Hematopoietic multipotent progenitor cell (in vitro differentiated cells): ENCODE data around the gene RASSF1. TPM values are rescaled to one million over a fixed set of nuclear protein-coding genes. Genes with fewer than 3 reads are reported as not detected.

ENCODE experiments used
- DNase-seq, 3 donors: peaks; one replicate each; pipeline ENCODE4 v3.0.0-alpha.2; 2011 to 2015; ENCODE audit warnings: low read depth in 2 of 3, low spot score in 2 of 3
- total RNA-seq: library from RNA; depleted of rRNA; stranded (reverse); fragments of >200 nt; gene quantifications from one replicate; pipeline ENCODE4 v1.2.3, GENCODE V29; 2012

RASSF1 gene
- total RNA-seq, 1 donor: 217 TPM

DNA sequence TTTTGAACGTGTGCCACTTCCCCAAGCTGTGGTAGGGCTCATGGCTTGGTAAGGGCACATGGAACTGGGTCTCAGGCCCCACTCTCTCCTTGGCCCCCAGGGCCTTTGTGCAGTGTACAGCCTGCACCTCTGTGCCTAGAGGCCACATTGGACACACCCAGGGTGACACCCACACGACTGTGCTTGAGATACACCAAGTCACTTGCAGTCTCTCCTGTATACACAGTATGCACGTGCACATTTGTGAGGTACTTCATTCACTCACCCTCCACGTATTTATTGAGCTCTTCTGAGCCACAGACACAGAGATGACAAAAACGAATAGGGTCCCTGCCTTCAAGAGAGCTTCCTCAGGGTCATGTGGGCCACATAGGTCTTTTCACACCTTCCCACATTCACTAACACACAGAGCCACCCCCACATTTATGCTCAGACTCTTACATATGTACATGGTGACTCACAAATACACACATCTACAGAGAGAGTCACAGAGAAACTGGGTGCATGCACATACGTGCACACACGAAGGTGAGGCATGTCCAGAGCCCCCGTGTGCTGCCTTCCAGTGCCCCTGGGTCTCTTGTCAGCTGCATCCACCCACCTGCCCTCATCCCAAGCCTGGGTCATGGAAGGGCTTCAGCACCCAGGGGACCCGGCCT, 28.5 kb upstream of the RASSF1 start:
- no peak for DNase-seq

DNA sequence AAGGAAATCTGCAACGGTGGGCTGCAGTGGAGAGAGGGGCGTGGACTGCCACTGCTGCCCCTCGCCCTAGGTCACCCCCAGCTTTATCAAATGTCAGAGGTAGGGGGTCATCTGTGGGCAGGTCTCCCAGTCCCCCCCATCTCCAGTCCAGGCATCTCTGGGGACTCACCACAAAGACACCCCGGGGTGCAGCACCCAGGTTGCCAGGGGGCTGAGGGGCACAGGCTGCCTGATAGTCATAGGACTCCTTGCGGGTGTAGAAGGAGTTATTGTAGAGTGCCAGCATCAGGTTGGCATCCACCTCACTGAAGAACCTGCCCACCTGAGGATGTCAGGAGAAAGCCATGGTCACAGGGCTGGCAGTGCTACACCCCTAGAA, 25.2 kb upstream of the RASSF1 start:
- no peak for DNase-seq

DNA sequence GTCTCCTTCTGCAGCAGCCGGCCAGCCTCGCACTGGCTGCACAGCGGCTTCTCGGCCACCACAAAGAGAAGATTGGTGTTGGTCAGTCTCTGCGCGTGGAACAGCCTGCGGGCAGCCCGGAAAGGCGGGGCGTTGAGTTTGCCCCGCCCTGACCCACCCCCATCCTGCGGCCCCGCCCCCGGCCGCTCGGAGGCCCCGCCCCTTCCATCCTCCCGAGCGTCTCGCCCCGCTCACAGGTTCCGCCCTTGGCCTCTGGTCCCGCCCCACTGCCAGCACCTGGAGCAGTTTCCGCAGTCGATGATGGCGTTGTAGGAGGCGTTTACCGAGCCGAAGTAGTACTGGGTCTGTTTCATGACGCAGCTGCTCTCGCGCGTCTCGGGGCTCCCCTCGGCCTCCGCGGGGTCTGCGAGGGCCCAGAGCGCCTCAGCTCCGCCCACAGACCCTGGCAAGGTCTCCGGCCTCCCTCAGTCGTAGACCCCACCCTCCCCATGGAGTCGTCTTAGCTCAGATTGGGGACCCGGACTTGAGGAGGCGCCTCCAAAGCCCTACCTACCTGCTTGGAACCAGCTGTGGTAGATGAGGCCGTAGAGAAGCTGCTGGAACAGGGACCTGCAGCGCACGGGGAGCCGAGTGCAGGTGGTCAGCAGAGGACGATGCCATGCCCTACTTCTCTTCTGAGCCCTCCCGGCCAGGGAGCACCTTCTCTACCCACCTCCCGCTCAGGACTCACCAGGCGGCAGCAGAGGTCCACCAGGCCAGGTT, 24.6 kb upstream of the RASSF1 start:
- DNase-seq: peak; percentile 83 to 96 (median 90)

DNA sequence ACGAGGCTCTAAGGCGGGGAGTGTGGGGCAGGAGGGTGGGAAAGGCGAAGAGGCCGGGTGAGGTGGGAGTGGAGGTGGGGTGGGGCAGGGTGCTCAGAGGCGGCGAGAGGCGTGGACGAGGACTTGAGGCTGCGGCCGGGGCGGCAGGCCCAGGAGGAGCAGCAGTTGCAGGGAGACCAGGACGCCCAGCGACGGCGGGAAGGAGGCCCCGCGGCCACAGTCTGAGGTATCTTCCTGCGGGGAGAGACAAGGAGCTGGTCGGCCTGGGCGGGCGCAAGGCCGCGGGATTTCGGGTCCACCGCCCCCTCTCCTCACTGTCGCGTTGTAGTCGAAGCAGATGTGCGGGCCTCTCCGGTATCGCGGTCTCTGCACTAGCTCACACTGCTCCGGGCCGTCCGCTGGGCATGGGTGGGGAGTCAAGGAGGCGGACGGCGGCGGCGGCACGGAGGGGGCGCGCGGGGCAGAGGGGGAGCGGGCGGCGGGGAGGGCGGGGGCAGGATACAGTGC, 24.0 kb upstream of the RASSF1 start:
- DNase-seq: peak in 1 of 3 donors; percentile 41

DNA sequence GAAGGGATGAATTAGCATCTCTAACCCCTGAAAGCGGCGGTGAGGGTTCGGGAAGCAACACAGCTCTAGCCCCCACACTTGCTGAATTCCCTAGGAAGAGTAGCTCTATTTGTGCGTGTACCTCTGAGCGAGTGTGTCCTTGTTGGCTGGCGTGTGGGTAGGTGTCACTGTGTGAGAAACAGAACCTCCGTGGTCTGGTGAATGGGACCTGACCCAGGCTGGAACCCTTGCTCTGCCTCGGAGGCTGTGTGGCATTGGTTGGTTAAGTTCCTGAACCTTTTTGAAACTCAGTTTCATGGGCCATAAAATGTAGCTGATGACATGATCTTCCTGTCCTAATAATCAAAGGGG, 19.1 kb upstream of the RASSF1 start:
- no peak for DNase-seq

DNA sequence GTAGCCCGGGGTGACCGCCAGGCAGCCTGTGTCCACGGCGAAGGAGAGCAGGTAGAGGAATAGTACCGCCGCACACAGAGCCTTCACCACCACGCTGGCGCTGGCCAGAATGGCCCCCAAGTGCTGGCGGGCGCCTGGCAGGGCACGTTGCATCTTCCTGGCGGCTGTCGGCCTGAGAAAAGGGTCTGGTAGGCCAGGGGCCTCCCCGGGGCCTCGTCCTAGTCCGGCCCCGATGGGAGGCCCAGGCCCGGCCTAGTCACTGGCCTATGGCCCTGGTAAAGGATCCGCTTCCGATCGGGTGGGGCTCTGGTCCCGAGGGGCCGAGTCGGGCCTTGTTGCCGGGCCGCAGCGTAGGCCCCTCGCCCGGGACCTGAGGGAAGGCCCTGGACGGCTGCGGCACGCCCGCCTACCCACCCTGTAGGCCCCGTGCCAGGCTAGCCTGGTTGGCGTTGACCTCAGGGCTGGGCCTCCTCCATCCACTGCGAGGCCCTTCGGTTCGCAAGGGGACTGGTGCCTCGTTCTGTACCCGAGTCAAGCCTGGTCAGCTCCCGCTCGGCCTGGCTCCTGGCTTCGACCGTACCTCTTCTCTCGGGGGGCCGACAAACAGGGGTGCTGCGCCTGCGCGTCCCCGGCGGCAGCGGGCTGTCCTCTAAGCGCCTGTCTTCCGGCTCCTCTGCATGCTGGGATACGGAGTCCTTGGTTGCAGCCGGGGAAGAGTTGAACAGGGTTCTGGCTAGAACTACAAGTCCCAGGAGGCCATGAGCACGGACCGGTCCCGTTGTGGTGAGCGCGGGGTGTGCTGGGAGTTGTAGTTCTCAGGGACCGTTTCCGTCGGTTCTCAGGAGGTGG, 18.5 kb upstream of the RASSF1 start, which contains the start of gene TMEM115:
TMEM115 (minus strand) TSS at position 611 of the 849 bp plus-strand sequence; CDS start at position 153, 458 bp downstream.
- DNase-seq: peak; percentile 77 to 97 (median 95)

DNA sequence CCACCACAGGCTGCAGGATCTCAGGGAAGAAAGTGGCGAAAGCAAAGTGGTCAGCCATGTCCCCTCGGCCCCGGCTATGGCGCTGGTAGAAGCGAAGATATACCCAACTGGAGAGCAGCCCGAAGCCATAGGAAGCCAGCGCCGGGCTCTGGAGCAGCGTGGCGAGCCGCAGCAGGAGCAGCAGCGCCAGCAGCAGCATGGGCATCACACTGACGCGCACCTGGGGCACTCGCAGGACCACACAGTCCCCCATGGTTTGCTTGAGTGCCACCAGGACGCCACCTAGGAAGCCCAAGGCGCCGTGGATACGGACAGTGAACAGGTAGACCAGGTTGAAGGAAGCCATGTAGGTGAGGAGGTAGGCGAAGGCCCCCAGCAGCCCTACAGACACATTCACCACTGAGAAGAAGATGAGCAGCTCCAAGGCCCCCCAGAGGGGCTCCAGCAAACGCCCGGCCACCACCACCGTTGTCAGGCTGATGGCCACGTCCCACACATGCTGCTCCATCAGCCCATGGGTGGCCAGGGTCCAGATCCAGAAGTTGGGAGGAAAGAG, 17.8 kb upstream of the RASSF1 start:
- no peak for DNase-seq

DNA sequence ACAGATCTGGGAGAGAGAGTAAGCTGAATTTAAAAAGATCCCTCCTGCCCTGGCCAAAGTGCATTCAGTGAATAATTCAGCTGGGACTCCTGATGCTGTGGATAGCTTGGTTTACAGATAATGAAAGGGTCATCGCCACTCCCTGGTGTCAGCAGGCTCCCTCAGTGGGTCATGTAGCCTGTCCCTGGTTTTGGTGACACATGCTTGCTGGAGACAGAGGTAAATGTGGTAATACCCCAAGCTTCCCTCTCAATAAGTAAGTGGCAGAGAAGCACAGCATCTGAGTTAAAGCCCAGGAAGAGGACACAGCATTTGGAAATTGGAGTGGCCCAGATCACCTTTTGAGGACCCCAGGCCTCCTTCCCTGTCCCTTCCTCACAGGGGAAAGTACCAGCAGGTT, 16.8 kb upstream of the RASSF1 start:
- DNase-seq: no peak

DNA sequence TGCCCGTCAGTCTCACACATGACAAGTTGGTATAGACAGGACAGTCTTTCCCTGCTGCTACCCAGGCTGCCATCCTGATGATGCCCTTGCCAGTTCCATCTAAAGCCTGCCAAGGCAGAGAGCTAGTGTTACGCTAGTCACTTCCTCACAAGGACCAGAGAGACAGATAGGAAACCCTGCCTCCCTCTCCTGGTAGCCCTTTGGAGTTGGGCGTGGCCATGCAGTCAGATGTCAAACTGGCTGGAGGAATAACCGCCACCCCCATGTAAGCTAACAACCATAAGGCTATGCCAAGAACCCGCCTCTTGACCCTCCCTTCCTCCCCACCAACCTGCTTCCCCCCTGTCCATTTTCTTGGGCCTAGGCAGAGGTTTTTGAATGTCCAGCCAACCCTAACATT, 15.9 kb upstream of the RASSF1 start:
- DNase-seq: no peak

DNA sequence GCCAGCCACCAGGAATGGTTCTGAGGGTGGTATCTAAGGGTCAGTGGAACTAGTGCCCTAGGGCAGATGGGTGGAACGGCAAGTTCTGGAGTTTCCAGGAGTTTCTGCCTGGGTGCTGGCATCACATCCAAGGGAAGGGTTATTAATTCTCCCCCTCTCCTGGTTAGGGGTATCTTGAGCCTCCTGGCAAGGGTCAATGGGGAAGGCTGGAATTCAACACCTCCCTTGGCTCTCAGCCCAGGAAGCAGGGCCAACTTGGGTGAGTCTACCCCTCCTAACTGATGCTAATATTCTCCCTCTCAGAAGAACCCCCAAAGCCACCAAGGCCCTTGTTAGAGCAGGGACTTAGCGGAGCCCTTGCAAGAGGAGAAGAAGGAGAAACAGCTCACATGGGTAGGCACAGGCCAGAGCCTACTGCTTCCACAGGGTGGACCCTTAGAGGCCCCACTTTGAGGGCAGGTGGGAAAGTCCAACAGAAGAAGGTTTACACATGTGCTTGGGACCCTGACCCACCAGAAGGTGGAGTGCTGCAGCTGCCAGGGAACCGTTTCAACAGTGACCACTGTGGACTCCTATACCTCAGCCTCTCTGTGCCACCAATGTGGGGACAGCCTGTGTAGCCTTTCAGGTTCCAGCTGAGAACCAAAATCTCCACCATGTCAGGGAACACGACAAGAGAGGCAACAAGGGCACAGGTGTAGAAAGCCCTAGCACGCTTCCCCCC, 15.4 kb upstream of the RASSF1 start:
- no peak for DNase-seq

DNA sequence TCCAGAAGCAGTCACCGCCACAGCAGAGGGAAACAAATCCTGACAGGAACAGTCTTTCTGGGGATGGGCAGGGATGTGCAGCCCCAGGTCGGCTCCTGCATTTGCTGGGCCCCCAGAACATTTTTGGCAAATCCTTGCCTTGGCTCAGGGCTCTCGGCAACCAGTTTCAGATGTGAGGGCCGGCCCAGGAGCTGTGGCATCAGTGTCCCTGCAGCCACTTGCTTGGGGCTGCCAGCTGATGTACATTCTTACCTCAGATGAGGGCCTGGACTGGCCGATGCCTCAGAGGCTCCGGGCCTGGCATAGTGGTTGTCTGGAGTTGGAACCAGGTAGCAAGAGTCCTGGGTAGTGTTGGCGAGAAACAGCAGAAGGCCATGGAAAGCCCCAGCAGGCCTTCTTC, 14.2 kb upstream of the RASSF1 start:
- no peak for DNase-seq

DNA sequence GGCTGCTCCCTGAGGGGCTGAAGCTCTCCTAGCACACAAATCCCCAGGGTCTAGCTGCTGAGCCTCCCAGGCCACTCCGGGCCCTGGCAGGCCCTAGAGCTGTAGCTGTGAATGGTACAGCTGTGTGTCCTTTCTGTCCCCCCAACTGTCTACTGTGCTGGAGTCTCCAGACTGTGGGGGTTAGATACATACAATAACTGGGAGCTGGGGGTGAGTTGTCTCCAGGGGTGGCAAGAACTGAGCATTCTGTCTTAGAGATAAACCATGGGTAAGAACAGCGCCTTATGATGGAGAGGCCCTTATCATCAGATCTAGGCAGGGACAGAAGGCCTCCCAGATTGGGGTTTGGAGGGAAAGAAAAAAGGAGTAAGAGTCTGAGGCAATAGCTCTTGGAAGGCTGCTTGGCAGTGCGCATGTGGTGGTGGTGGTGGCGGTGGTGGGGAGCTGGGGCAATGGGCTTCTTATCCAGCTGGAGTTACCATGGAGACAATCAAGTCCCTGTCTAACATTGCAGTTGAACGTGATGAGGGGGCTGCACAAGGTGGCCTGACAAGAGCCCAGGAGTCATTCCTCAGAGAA, 13.6 kb upstream of the RASSF1 start:
- no peak for DNase-seq

DNA sequence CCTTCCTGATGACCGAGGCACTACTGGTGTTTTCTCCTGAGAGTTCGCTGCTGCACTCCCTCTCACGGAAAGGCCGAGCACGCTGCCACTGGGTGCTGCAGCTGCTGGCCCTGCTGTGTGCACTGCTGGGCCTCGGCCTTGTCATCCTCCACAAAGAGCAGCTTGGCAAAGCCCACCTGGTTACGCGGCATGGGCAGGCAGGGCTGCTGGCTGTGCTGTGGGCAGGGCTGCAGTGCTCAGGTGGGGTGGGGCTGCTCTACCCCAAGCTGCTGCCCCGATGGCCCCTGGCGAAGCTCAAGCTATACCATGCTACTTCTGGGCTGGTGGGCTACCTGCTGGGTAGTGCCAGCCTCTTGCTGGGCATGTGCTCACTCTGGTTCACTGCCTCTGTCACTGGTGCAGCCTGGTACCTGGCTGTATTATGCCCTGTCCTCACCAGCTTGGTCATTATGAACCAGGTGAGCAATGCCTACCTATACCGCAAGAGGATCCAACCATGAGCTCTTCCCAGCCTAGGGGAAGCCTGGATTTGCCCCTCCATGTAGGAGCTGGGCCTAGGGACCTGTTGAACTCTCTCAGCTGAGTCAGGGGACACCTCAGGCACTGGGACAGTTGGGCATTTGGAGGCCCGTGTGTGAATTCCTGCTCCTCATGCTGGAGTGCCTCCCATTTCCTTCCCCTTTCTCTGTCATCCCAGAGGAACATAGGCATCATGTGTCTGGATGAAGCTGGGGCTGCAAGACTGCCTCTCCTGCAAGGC, 12.8 kb upstream of the RASSF1 start:
- DNase-seq: no peak

DNA sequence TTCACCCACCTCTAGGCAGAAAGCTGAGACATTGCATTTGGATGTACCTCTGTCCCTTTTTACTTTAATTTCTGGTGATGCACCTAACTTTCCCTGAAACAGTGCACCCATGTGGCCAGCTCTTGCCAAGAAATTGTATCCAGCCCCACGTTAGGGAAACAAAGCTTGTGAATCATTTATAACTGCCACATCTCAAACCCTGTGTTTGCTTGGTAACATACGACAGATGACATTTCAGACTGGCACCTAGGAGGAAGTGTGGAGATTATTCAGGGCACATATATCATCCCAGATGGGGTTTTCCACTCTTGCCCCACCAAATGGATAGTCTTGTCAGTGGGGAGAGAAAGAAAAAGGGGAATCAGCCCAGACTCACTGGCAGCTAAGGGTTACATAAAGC, 12.1 kb upstream of the RASSF1 start:
- DNase-seq: peak in 2 of 3 donors; percentile 63 to 70

DNA sequence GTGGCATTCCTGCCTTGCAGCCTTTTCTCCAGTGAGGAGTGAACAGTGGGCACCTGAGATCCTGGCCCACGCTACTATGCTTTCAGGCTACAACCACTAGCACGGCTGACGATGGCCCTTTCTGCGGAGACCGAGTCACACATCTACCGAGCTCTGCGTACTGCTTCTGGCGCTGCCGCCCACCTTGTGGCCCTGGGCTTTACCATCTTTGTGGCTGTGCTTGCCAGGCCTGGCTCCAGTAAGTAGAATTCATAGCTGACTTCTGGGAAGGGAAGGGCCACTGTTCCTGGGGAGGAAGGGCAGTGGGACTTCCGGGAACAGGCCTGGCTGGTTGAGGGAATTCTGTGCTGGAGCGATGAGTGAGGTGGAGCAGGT, 10.7 kb upstream of the RASSF1 start:
- DNase-seq: no peak

DNA sequence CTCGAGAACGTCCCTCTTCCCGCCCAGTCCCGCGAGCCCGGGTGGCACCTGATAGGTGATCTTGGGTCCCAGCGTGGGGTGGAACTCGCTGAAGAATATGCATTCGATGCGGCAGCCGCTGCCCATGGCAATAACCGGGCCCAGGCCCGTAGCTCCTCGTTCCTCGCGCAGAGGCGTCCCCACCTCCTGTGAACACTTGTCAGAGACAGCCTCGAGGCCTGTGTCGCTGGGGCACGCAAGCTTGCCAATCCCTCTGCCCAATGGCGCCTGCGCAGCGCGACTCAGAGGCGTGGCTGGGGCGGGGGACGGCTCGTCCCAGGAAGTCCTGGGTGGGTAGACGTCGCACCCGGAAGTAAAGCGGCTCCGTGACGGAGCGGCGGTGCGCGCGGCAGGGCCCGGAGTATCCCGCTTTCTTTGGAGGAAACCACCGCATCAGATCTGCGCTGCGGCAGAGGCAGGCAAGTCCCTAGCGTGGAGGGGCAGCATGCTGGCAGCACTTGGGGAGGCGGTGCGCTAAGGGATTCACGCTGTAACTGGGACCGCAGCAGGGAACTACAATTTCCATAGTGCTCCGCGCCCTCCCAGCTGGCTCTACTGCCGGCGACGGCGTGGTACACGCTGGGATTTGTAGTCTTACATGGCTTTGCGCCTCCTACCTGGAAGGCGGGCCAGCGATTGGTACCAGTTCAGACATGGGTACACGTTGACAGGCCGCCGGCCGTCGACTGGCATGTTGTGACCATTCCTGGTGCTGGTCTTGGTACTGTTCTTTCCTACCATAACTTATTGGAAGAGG, 10.1 kb upstream of the RASSF1 start, which contains the start of the genes CYB561D2 and NPRL2:
CYB561D2 (plus strand) TSS at position 336 of the 796 bp plus-strand sequence. CDS start 572 bp downstream, outside the sequence.
NPRL2 (minus strand) TSS at position 249 of the 796 bp plus-strand sequence; CDS start at position 126, 123 bp downstream.
- DNase-seq: peak; percentile 92 to 95 (median 93)

DNA sequence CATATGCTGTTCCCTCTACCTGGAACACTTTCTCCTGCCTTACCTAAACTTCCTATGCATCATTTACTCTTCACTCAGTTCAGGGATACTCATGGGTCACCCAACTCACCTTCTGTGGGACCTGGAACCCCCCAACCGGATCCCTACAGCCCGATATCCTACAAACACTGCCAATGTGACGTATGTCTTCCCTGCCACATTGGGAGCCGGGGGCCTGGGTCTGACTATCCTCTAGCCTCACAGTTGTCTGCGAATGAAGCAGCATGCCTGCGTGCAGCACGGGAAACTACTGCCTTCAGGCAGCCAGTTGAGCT, 9.5 kb upstream of the RASSF1 start:
- DNase-seq: no peak

DNA sequence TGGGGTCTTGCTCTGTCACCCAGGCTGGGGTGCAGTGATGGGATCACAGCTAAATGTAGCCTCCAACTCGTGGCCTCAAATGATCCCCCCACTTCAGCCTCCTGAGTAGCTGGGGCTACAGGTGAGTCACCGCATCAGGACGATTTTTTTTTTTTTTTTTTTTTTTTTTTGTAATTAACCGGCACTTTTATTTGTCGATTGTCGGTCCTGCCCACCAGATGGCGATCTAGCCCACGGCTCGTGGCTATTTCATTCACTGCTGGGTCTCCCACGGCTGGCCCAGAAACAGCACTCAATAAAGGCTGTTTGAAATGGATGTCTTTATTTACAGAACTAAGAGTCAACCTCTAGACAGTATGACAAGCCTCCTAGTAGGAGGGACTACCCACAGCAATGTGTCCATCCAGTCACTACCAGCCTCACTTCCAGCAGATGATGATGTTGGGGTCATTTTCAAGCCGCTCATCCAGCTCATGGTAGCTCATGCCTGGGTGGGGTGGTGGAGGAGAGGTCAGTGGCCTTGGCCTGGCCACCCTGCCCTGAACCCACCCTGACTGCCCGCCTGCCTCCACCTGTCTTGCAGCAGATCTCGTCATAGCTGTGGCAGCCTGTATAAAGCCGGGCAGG, 6.7 kb upstream of the RASSF1 start:
- peak; percentile 55 to 93 (median 86) for DNase-seq
